ENCODE results near the gene CMKLR1.

Gene CMKLR1

GRCh38 chr12:108297895-108298760 lies 41.0 kb downstream of the CMKLR1 start:
- TF ChIP-seq CTCF (IDR thresholded peaks at IDR 0.05; ENCODE audit: control insufficient read depth, insufficient read depth, low read depth, low read length, missing control alignments) = no peak
- H3K4me3 ChIP-seq (ENCODE audit: control insufficient read depth, low read depth, low read length) = no peak overlapping the region
- no peak for DNase-seq (ENCODE audit: low read depth)

GRCh38 chr12:108297424-108297823 lies 41.7 kb downstream of the CMKLR1 start:
- H3K4me3 ChIP-seq (ENCODE audit: control insufficient read depth, low read depth, low read length) = no peak overlapping the region
- no peak for TF ChIP-seq CTCF (IDR thresholded peaks at IDR 0.05; ENCODE audit: control insufficient read depth, insufficient read depth, low read depth, low read length, missing control alignments)
- DNase-seq (ENCODE audit: low read depth) = no peak

- no peak for DNase-seq (ENCODE audit: low read depth)
- no peak overlapping the region for H3K4me3 ChIP-seq (ENCODE audit: control insufficient read depth, low read depth, low read length)
- TF ChIP-seq CTCF (IDR thresholded peaks at IDR 0.05; ENCODE audit: control insufficient read depth, insufficient read depth, low read depth, low read length, missing control alignments) = no peak
These were observed 42.2 kb downstream of the CMKLR1 start for GRCh38 chr12:108296945-108297344.

- no peak overlapping the region for H3K4me3 ChIP-seq (ENCODE audit: control insufficient read depth, low read depth, low read length)
- TF ChIP-seq CTCF (IDR thresholded peaks at IDR 0.05; ENCODE audit: control insufficient read depth, insufficient read depth, low read depth, low read length, missing control alignments) = no peak
- DNase-seq (ENCODE audit: low read depth) = no peak
These were observed 43.5 kb downstream of the CMKLR1 start for GRCh38 chr12:108295641-108296040.

- no peak for TF ChIP-seq CTCF (IDR thresholded peaks at IDR 0.05; ENCODE audit: control insufficient read depth, insufficient read depth, low read depth, low read length, missing control alignments)
- H3K4me3 ChIP-seq (ENCODE audit: control insufficient read depth, low read depth, low read length) = no peak overlapping the region
- DNase-seq (ENCODE audit: low read depth) = no peak
These were observed 49.6 kb downstream of the CMKLR1 start for GRCh38 chr12:108289350-108290161.

GRCh38 chr12:108287227-108287626 lies 51.9 kb downstream of the CMKLR1 start:
- no peak for TF ChIP-seq CTCF (IDR thresholded peaks at IDR 0.05; ENCODE audit: control insufficient read depth, insufficient read depth, low read depth, low read length, missing control alignments)

More at GRCh38 chr12:108287227-108287626, 51.9 kb downstream of the CMKLR1 start:
- DNase-seq (ENCODE audit: low read depth) = no peak
- no peak overlapping the region for H3K4me3 ChIP-seq (ENCODE audit: control insufficient read depth, low read depth, low read length)
